GM10847 (cell line): ENCODE data around the gene CRTC1.

ENCODE experiments used
- POLR2A ChIP-seq: IDR thresholded peaks from 2 replicates; pipeline ENCODE4 v1.6.1; 2011; ENCODE audit not compliant: insufficient read length; ENCODE audit errors: extremely low read depth

CRTC1 gene

DNA sequence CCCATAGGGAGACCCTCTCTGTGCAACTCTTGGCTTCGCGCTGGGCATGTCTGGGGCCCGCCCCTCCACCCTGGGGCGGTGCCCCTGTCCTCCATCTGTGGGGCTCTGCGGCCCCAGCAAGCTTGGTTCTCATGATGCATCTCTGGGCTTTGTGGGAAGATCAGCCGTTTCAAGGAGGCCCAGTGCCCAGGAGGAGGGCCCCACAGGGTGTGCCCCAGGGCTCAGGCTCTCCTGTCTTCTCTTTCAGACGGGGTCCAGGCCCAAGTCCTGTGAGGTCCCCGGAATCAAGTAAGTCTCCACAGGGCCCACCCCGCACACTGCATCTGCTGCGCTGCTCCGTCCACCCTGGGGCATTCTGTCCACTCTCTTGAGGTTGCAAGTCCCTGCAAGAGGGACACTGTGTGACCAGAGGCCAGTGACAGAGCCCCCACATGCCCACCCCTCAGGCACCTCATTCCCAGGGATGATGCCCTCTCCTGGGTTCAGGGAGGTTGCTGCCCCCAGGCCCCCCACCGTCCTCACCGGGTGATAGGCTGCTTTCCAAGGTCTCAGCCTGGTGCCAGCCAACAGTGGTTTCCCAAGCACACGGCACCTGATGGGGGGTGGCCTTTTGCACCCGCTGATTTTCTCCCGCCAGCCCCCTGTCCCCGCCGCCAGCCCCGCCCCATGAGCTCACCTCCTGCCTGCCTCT, 76.0 kb downstream of the CRTC1 start:
- TF ChIP-seq POLR2A: no peak

GRCh38 chr19:18759995-18760426, 76.5 kb downstream of the CRTC1 start:
- no peak for TF ChIP-seq POLR2A

DNA sequence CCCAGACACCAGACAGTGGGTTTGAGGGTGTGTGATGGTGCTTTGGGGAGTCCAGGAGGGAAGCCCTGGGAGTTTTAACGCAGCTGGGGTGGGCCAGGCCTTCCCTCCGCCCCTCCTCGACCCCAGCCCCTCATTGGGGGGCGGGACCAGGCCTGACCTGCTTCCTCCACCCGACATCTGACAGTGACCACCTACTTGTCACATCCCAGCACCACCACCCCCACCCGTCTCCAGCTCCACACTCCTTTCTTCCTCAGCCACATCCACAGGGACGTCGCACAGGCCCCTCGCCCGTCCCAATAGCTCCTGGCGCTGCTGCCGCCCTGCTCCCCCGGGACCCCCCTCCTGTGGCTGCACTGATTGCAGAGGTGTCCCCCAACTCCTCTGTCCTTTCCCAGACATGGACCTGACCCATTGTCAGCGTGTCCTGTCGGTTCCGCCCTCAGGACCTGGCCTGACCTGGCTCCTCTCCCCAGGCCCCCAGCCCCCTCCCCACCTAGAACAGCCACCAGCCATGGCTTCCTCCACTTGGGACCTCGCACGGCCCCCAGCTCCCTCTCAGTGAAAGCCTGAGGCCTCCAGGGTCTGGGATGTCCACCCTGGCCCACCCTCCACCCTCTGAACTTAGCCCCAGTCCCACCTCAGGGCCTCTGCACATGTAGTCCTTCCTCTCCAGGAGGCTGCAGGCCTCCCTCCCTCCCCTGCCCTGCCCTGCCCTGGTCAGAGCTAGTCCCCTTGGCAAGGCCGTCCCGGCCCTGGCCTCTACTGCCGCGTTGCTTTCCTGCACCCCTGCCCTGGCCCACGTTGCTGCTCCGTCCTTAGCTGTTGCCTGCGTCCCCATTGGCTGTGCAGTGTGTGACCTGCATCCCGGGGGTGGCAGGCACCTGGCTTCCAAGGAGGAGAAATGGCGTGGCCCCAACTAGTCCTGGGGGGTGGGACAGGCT, 77.2 kb downstream of the CRTC1 start:
- no peak for TF ChIP-seq POLR2A

DNA sequence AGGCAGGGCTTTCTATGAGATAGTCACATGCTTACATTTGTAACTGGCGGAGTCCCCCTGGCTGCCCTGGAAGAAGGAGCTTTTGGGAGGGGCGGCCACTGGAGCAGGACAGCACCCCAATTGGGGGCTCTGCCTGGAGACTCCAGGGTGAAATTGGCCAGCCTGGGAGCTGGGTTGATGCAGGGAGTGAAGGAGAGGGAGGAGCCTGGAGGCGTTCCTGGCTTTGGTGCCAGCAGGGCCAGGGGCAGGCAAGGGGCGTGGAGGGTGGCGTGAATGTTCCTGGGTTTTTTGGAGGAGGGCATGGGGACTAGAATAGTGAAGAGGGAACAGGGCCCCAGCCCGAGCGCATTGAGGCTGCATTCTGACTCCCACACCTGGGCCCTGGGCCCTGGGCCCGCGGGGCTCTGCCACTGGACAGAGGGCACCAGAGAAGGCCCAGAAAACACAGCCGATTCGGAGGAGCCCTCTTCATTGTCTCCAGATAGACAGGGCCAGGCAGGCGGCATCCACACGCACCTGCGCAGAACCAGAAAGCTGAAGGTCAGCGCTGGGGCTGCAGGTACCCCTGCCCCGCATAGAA, 78.1 kb downstream of the CRTC1 start:
- no peak for TF ChIP-seq POLR2A

- no peak for TF ChIP-seq POLR2A
Measured at GRCh38 chr19:18762125-18763023, 78.9 kb downstream of the CRTC1 start.

DNA sequence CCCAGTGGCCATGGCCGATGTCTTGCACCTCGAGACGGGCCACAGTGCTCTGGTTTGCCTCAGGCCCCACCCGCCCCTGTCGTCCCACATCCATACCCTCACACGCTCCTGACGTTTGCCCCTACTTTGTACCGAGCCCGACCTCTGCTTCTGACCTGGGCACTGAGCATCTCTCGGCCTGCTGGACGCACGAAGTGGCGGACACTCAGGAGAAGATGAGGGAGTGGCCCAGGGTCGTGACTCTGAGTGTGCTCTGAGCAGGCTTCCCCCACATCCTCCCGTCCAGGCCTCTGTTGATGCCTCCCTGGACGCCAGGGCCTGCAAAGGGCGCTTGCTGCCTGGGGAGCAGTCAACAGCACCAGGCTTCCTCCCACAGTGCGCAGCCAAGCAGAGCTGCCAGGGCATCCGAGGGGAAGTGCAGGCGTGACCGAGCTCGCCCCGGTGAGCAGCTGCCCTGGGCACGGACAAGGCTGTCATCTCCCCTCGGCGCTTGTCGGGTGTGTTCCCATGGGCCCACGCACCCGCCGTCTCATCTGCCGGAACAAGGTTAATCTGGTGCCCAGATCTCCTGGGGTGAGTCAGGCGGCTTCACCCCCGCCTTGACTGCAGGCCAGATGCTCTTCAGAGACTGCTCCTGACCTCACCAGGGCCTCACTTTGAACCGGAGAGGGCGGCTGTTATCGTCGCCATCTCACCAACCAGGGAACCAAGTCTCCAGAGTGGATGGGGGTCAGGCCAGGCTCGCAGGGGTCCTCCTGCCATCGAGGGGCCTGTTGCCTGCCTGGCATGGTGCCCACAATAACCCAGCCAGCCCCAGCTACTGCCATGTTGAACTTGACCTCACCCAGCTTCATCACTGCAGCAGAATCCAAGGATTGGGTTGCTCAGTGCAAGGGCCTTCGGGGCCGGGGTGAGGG, 80.5 kb downstream of the CRTC1 start:
- no peak for TF ChIP-seq POLR2A

GRCh38 chr19:18764591-18765051, 81.1 kb downstream of the CRTC1 start:
- TF ChIP-seq POLR2A: no peak

- TF ChIP-seq POLR2A: no peak
Measured at GRCh38 chr19:18765224-18765623, 81.7 kb downstream of the CRTC1 start.

GRCh38 chr19:18768046-18768771, 84.7 kb downstream of the CRTC1 start:
- TF ChIP-seq POLR2A: no peak

- TF ChIP-seq POLR2A: no peak
Measured at GRCh38 chr19:18768997-18769891, 85.8 kb downstream of the CRTC1 start.

DNA sequence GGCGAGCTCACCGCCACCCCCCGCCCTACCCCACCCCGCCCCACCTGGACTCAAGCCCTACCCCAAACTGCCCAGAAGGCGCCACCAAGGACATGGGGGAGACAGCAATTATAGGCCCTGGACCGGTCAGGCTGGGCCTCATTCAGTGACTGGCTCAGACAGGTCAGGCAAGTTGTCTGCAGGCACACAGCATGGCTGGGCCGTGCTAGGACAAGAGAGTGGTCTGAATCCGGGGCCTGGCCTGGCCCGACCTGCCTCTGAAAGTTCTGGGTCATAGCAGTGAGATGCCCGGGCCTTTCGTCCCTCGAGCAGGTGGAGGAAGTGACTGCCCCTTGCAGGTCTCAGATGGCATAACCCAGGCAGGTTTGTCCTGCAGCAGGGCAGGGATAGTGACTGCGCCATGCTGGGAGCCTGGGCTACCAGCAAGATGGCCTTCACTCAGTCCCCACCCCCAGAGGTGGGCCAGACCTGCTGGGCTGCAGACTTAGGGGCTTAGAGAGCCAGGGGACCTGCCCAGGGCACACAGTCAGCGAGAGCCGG, 86.6 kb downstream of the CRTC1 start:
- no peak for TF ChIP-seq POLR2A

DNA sequence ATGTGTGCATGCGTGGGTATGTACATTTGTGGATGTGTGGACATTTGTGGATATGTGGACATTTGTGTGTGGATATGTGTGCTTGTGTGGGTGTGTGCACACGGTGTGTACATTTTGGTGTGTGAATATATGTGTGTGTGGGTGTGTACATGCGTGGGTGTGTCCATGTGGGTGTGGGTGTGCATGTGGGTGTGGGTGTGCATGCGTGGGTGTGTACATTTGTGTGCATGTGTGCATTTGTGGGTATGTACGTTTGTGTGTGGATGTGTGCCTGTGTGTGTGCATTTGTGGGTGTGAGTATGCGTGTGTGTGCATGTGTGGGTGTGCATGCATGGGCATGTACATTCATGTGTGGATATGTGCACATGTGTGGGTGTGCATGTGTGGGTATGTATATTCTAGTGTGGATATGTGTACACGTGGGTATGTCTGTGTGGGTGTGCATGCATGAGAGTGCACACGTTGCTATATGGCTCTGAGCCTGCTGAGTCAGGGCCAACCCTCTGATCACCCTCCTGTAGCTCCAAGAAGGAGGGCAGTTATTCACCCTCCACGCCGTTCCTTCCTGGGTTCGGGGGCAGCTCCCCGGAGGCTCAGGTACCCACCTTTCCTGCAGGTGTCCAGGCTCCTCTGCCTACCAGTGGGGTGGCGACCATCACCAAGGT, 87.3 kb downstream of the CRTC1 start:
- no peak for TF ChIP-seq POLR2A
